H9 (cell line): ENCODE measurements around the gene TGFBI. TPM values are rescaled to one million over a fixed set of nuclear protein-coding genes. Genes with fewer than 3 reads are reported as not detected.

ENCODE experiments used
- DNase-seq: peaks from one replicate; pipeline ENCODE4 v3.0.0-alpha.2; 2017
- H2AFZ ChIP-seq: one replicate; pipeline ENCODE4 v1.6.1; 2013; ENCODE audit warnings: mild to moderate bottlenecking, low read length, control low read depth, moderate library complexity
- H2AK5ac ChIP-seq: 2 replicates; pipeline ENCODE4 v1.6.1; 2013; ENCODE audit warnings: low read length, control low read depth, mixed read lengths; ENCODE audit not compliant: insufficient read length
- H2BK120ac ChIP-seq: one replicate; pipeline ENCODE4 v1.6.1; 2013; ENCODE audit warnings: low read depth, mild to moderate bottlenecking, low read length, control low read depth, inconsistent platforms; ENCODE audit not compliant: poor library complexity, severe bottlenecking
- H2BK12ac ChIP-seq: 2 replicates; pipeline ENCODE4 v1.6.1; 2013; ENCODE audit warnings: low read length, control low read depth, mixed read lengths, low read depth; ENCODE audit not compliant: insufficient read length
- H2BK15ac ChIP-seq: 2 replicates; pipeline ENCODE4 v1.6.1; 2013; ENCODE audit warnings: low read depth, low read length, control low read depth
- H2BK20ac ChIP-seq: one replicate; pipeline ENCODE4 v1.6.1; 2013; ENCODE audit warnings: low read depth, mild to moderate bottlenecking, low read length, control low read depth, inconsistent platforms; ENCODE audit not compliant: poor library complexity, severe bottlenecking
- H2BK5ac ChIP-seq: 2 replicates; pipeline ENCODE4 v1.6.1; 2013; ENCODE audit warnings: low read length, control low read depth, mixed read lengths; ENCODE audit not compliant: insufficient read length
- H3K14ac ChIP-seq: 2 replicates; pipeline ENCODE4 v1.6.1; 2013; ENCODE audit warnings: low read length, control low read depth; ENCODE audit not compliant: insufficient read depth
- H3K18ac ChIP-seq: 2 replicates; pipeline ENCODE4 v1.6.1; 2013; ENCODE audit warnings: low read depth, mild to moderate bottlenecking, mixed read lengths, low read length, control low read depth; ENCODE audit not compliant: insufficient read length
- H3K23ac ChIP-seq: 2 replicates; pipeline ENCODE4 v1.6.1; 2013; ENCODE audit warnings: low read length, control low read depth, mixed read lengths, low read depth; ENCODE audit not compliant: insufficient read length
- H3K23me2 ChIP-seq: 2 replicates; pipeline ENCODE4 v1.6.1; 2013; ENCODE audit warnings: low read depth, mild to moderate bottlenecking, mixed read lengths, low read length, control low read depth; ENCODE audit not compliant: insufficient read length, poor library complexity, severe bottlenecking
- H3K27ac ChIP-seq: 2 replicates; pipeline ENCODE4 v1.5.1; 2013; ENCODE audit warnings: low read length, control low read depth, mixed read lengths, low read depth; ENCODE audit not compliant: insufficient read length
- H3K27me3 ChIP-seq: 2 replicates; pipeline ENCODE4 v1.6.1; 2013; ENCODE audit warnings: low read length, control low read depth, inconsistent platforms; ENCODE audit not compliant: insufficient read depth
- H3K4ac ChIP-seq: 2 replicates; pipeline ENCODE4 v1.6.1; 2013; ENCODE audit warnings: low read depth, mild to moderate bottlenecking, control low read depth, inconsistent platforms, low read length, moderate library complexity
- H3K4me1 ChIP-seq: 2 replicates; pipeline ENCODE4 v1.6.1; 2013; ENCODE audit warnings: low read length, control low read depth, inconsistent platforms; ENCODE audit not compliant: insufficient read depth
- H3K4me2 ChIP-seq: 2 replicates; pipeline ENCODE4 v1.6.1; 2013; ENCODE audit warnings: low read length, control low read depth, mixed read lengths; ENCODE audit not compliant: insufficient read length, insufficient read depth
- H3K56ac ChIP-seq: 2 replicates; pipeline ENCODE4 v1.6.1; 2013; ENCODE audit warnings: low read depth, mild to moderate bottlenecking, mixed read lengths, low read length, control low read depth; ENCODE audit not compliant: insufficient read length
- H3K79me1 ChIP-seq: 2 replicates; pipeline ENCODE4 v1.6.1; 2013; ENCODE audit warnings: low read depth, mild to moderate bottlenecking, moderate library complexity, low read length, control low read depth, inconsistent platforms; ENCODE audit not compliant: insufficient read depth, poor library complexity, severe bottlenecking
- H3K79me2 ChIP-seq: 2 replicates; pipeline ENCODE4 v1.6.1; 2013; ENCODE audit warnings: low read length, control low read depth, inconsistent platforms; ENCODE audit not compliant: insufficient read depth
- H3K9ac ChIP-seq: 2 replicates; pipeline ENCODE4 v1.6.1; 2013; ENCODE audit warnings: low read length, control low read depth, mixed read lengths; ENCODE audit not compliant: insufficient read length; ENCODE audit errors: extremely low read depth
- H3K9me3 ChIP-seq: one replicate; pipeline ENCODE4 v1.6.1; 2013; ENCODE audit warnings: low read depth, low read length, inconsistent platforms; ENCODE audit not compliant: control insufficient read depth
- H3T11ph ChIP-seq: one replicate; pipeline ENCODE4 v1.6.1; 2013; ENCODE audit warnings: mild to moderate bottlenecking, low read length, control low read depth, inconsistent platforms
- H4K20me1 ChIP-seq: one replicate; pipeline ENCODE4 v1.6.1; 2013; ENCODE audit not compliant: control insufficient read depth, insufficient read length, insufficient read depth
- H4K5ac ChIP-seq: 2 replicates; pipeline ENCODE4 v1.6.1; 2013; ENCODE audit warnings: low read depth, mild to moderate bottlenecking, mixed read lengths, low read length, control low read depth; ENCODE audit not compliant: insufficient read length
- H4K8ac ChIP-seq: replicated peaks from 2 replicates; pipeline ENCODE4 v1.6.1; 2013; ENCODE audit warnings: low read length, control low read depth, mixed read lengths, low read depth; ENCODE audit not compliant: insufficient read length
- H4K91ac ChIP-seq: 2 replicates; pipeline ENCODE4 v1.6.1; 2013; ENCODE audit warnings: low read depth, mild to moderate bottlenecking, moderate library complexity, mixed read lengths, low read length, control low read depth; ENCODE audit not compliant: insufficient read length
- H3K27ac Mint-ChIP-seq, 3 experiments: 2 replicates in 2 of 3; 3 replicates in 1 of 3; pipeline ENCODE4 v1.8.0; 2020 to 2021; ENCODE audit warnings: mixed read lengths in 3 of 3, mild to moderate bottlenecking in 1 of 3, moderate library complexity in 1 of 3
- H3K27me3 Mint-ChIP-seq: 2 replicates; pipeline ENCODE4 v1.8.0; 2021; ENCODE audit warnings: low read depth, mild to moderate bottlenecking, moderate library complexity, mixed read lengths
- H3K36me3 Mint-ChIP-seq, 3 experiments: 2 replicates in 2 of 3; 3 replicates in 1 of 3; pipeline ENCODE4 v1.8.0; 2020 to 2021; ENCODE audit warnings: low read depth in 3 of 3, mixed read lengths in 3 of 3; ENCODE audit not compliant: insufficient read depth in 1 of 3
- H3K4me1 Mint-ChIP-seq, 2 experiments: 2 replicates each; pipeline ENCODE4 v1.8.0; 2020; ENCODE audit warnings: mixed read lengths in 2 of 2
- H3K4me3 Mint-ChIP-seq, 2 experiments: 2 replicates in 1 of 2; 3 replicates in 1 of 2; pipeline ENCODE4 v1.8.0; 2020 to 2021; ENCODE audit warnings: mild to moderate bottlenecking in 2 of 2, mixed read lengths in 2 of 2, moderate library complexity in 1 of 2
- H3K9me3 Mint-ChIP-seq, 2 experiments: 2 replicates in 1 of 2; 3 replicates in 1 of 2; pipeline ENCODE4 v1.8.0; 2020; ENCODE audit warnings: mild to moderate bottlenecking in 2 of 2, mixed read lengths in 2 of 2, moderate library complexity in 1 of 2
- CTCF ChIP-seq: fragments of 200-600 bp; sonication (generic); conservative IDR thresholded peaks from 3 replicates; pipeline ENCODE4 v1.8.0; 2021; ENCODE audit warnings: antibody characterized with exemption, mild to moderate bottlenecking
- WGBS: extraction: QIAGEN DNeasy Blood & Tissue Kit; methylation state at CpG from one replicate; pipeline ENCODE4 v1.1.7; 2013; ENCODE audit warnings: missing lambda C conversion rate, low lambda C conversion rate, mixed read lengths; ENCODE audit not compliant: insufficient read length; ENCODE audit errors: extremely low coverage; 5-methylcytosine and 5-hydroxymethylcytosine counted together
- total RNA-seq: library from RNA; stranded (reverse); gene quantifications from 2 replicates; pipeline ENCODE4 v1.2.1, GENCODE V29; 2021

Gene TGFBI
- total RNA-seq, 1 experiment from 2014 or later = 4.7 TPM

GRCh38 chr5:136006164-136006563 lies 22.6 kb upstream of the TGFBI start:
- H3K4me1 Mint-ChIP-seq = peaks cover 0 to 7% of the 10 kb centered on the region in 2 experiments; a peak in 2 of 4 replicates
- Histone ChIP-seq H3K9me3 (no peaks in the 10 kb centered on the region), H2AFZ (no peak overlapping the region), H2BK12ac (no peak overlapping the region), H2BK20ac (no peak overlapping the region), H3K79me2 (no peaks in the 10 kb centered on the region), H3K4me2 (no peak overlapping the region), H2AK5ac (no peak overlapping the region), H2BK5ac (no peak overlapping the region), H3K9ac (no peak overlapping the region), H4K8ac (no peak overlapping the region), H3K4me1 (no peaks in the 10 kb centered on the region), H4K5ac (no peak overlapping the region), H3K4ac (no peak overlapping the region), H2BK15ac (no peak overlapping the region), H4K20me1 (no peaks in the 10 kb centered on the region), H3K56ac (no peak overlapping the region), H3T11ph (no peak overlapping the region), H4K91ac (no peak overlapping the region), H3K23me2 (no peaks in the 10 kb centered on the region), H3K23ac (no peak overlapping the region), H3K18ac (no peak overlapping the region), H3K27me3 (no peaks in the 10 kb centered on the region), H2BK120ac (no peak overlapping the region), H3K79me1 (no peaks in the 10 kb centered on the region), H3K27ac (no peak overlapping the region), H3K14ac (no peak overlapping the region)
- no peaks in the 10 kb centered on the region for H3K9me3 Mint-ChIP-seq
- TF ChIP-seq CTCF = no peak
- H3K27ac Mint-ChIP-seq = no peak overlapping the region
- H3K36me3 Mint-ChIP-seq = no peaks in the 10 kb centered on the region
- WGBS = no CpG with 5 or more reads among the region's 11 CpGs
- no peak for DNase-seq
- peaks cover 4% of the 10 kb centered on the region for H3K27me3 Mint-ChIP-seq
- H3K4me3 Mint-ChIP-seq = no peak overlapping the region
